HG02981 (cell line): Measurements from ENCODE around the gene FBXO9.
A peak's percentile ranks its signal among the peaks of the same experiment; 100 is the strongest.

Experiments
- ATAC-seq: cut with Tn5 transposase; IDR thresholded peaks from one replicate; pipeline ENCODE4 v1.9.1; 2021; ENCODE audit warnings: mild to moderate bottlenecking, moderate library complexity; ENCODE audit not compliant: unreplicated experiment

Gene FBXO9

DNA sequence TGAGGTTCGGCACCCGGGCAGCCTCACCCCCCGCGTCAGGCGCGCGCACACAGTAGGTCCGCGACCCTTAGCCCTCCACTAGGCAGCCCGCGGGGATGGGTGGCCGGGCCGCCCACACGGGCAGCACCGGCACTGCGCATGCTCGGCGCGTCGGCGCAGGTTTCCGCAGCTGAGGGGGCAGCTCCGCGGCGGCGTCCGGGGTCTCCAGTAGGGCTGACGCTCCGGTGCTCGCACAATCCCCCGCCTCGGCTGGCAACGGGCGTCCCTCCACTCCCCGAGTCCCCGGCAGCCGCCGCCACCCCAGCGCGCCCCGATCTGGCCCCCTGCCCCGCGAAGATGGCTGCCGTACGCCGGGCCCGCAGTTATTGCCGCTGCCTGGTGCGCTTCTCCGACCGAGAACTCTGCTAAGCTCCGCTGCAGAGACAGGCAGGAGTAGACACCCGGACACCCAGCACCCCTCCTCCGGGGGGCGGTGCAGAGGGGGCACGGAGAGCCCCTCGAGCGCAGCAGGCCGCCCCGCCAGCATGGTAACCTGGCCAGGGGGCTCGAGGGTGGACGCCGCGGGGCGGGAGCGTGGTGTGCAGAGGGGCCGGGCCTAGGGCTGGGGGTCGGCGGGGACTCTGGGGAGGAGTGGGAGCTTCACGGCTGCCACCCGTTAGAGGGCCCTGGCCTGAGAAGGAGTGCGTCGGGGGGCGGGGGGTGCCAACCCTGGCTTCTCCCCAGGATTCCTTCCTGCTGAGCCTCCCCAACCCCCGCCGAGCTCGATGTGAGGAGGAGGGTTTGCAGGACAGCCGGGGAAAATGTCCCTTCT is at the start of gene FBXO9:
FBXO9 (plus strand) TSS at position 139 of the 811 bp plus-strand sequence; CDS start at position 525, 386 bp downstream.
- ATAC-seq: peak; percentile 43

DNA sequence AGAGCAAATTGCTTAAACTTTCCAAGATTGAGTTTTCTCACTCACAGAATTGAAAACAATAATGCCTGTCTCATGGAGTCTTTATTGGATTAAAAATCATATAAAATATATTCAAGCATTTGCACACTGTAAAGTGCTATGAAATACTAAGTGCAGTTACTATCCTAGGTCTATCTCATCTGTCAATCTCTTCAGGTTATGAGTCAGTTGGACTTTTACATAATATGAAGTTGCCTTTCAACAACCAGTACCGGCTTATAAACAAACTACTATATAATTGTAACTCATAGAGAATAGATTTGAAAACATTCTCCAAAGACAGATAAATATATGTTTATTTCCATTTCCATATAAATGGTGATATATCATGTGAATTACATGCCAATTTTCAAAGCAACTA is 49.7 kb upstream of the FBXO9 start:
- ATAC-seq: no peak

DNA sequence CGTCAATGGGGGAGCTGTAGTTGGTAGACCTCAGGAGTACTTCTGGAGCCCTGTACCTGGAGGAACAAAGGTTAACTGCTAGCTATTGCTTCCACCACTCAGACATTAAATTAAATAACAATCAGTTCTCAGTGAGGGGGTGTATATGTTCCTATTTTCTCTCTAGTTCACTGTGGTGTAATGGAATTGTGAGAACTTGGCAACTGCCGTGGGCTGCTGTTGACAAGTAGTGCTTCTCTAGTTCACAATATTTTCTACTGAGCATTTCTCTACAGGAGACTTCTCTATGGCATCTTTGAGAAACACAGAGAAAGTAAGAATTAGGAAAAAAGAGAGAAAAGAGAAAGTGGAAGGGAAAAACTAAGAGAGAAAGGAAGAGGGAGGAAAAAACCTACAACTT is 46.8 kb upstream of the FBXO9 start:
- no peak for ATAC-seq

DNA sequence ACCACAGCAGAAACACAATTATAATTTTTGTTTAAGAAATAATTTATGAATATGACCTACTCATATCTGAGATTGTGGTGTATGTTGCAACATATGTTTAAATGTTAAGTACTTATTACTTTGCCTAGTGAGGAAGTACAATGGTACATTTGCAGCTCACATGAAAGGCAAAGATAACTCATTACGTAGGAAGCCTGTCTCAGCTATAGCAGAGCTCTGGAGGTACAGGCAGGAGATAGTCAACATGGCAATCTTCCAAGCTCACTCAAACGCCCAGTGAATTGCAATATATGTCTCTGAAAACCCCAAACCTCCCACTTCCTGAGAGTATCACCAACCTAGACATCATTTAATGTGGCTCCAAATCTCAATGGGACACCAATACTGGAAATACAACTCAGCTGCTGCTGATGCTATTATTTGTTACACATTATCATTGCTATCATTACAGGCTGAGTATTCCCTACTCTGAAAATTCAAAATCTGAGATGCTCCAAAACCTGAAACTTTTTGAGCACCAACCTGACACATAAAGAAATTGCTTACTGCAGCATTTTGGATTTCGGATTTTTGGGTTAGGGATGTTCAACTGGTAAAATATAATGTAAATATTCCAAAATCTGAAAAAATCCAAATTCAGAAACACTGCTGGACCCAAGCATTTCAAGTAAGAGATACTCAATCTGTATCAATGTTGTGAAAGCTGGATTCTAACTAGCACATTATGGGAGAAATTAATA is 45.0 kb upstream of the FBXO9 start:
- ATAC-seq: no peak

DNA sequence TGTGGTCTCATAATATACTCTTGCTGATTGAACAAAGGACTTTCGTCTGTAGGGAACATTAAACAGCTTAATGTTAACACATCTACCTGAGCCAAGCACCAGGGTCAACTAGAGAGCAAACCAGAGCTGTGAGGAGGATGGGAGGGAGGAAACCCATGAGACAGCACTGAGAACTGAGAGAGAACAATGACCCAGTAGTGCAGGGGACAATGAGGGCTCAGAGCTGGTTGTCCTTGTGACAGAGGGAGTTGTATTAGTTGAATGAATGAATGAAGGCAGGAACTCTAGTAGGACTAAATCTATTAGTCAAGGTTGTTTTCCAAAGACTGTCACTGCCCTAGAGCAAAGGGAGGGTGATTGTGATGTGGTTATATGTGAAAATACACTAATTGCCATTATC is 41.9 kb upstream of the FBXO9 start:
- ATAC-seq: no peak

DNA sequence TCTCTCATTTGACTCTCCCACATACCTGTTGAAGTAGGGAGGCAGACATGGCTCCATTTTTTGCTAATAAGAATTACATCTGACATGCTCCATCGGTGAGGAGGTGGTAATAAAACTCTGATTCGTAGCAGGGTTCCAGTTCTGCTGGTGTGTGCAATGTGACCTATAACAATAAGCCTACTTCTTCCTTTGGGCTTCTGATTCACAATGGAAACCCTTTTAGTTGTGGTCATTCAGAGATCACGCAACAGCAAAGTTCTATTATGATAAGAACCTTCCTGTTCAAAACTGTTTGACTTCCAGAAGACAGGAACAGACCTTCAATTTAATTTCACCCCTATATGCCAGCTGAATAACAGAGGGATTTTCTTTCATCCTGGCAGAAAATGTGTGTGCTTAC is 38.7 kb upstream of the FBXO9 start:
- no peak for ATAC-seq

DNA sequence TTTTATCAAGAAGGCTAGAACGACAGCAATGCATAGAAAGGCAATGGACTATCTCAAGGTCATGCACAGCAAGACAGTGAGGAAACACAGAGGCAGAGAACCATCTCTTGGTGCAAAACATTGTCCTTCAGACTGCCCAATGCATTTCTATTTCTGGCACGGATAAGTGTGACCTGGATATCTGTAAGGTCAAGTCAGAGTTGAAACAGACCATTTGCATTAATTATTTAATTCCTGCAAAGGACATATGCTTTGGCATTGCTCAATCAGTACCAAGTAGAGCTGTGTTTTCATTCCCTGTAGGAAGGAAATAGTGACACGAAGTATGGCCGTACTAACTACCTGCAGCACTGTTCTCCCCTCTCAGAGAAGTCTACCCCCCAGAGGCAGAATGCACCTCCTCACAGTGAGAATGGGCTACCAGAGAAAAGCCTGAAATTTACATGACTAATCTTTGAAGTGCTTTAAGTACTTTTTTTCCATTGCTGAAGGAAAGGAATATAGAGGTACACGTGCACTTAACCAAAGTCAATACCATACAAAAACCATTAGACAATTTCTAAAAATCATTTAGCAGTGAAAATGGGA is 38.0 kb upstream of the FBXO9 start:
- no peak for ATAC-seq

DNA sequence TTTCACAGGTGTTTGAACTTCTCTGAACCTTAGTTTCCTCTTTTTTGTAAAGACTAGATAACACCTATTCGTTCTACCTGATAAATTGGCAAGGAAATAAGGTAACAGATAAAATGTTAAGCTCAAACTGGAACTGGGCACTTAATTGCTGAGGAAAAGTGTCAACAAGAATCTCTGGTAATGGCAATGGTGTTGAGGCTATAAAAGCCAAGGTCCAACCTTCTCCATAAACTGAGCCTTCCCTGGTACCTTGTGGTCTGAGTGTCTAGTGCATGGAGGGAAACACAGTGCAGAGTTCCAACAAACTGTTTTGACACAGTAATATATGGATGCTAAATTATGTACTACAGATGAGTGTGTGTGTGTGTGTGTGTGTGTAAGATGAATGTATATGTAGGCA is 36.7 kb upstream of the FBXO9 start:
- ATAC-seq: no peak

DNA sequence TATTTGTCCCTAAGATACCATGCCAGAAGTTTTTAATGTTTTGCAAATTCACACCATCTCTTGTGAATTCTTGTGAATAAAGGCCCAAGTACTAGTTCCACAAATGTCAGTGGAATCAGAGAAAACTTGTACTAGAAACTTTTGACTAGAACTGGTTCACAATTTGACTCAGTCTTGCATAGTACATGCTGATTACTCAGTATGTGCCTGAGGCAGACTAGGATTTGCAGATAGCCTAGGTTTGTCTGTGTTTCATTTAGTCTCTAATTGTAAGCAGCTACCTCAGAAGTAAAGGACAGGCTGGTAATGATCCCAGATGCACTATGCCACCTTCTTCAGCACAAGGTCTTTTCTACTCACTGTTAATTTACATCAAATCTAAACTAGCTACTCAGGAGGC is 35.9 kb upstream of the FBXO9 start:
- ATAC-seq: no peak

DNA sequence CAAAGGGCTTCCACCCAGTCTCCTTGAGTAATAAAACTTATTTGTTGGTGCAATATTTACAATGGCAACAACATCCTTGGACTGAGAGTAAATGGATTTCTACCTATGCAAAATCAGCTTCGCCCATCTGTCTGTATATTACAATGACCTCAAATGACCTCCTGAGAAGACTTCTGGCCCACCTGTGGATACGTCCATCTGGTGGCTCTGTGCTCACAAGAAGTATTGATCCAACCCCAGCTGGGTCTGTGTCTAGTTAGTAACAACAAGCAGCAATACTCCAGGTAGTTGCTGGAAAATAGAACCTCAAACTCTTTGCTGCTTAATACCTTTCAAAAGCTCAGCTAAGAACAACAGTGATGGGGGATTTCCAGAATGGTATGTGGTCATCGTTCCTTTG is 35.4 kb upstream of the FBXO9 start:
- ATAC-seq: no peak

DNA sequence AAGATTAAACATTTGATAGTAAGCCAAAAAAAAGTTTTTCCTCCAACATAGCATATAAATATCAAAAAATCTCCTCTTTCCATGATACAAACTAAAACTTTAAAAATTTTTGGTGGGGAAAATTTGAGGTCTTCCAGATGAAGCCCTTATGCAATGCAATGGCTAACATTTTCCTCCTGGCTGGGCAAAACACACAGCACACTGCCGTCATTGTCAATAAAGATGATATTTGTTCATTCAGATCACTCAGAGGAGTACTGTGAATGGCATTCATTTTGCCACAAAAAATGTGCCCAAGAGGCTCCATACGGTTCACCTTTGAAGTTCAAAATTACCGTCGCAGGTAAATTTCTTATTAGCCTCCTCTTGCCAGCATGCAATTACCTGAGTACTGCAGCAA is 33.9 kb upstream of the FBXO9 start:
- no peak for ATAC-seq

DNA sequence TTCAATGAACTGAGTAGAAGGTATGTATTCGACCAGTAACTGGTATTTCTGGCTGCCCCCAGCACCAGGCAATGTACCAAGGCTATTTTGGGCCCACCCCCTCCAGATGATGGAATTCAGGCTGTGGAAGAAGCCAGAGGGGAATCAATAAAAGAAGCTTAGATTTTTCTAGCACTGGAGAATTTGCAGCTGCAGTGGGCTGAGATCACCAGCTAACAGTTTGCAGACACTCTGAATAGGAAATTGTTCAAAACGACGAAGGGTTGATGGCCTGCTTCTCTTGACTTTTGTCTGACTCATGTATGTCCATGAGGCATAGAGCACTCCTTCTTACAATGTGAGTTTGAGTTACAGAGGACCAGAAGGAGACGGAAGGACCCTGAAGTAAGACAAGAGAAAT is 32.4 kb upstream of the FBXO9 start:
- ATAC-seq: no peak

DNA sequence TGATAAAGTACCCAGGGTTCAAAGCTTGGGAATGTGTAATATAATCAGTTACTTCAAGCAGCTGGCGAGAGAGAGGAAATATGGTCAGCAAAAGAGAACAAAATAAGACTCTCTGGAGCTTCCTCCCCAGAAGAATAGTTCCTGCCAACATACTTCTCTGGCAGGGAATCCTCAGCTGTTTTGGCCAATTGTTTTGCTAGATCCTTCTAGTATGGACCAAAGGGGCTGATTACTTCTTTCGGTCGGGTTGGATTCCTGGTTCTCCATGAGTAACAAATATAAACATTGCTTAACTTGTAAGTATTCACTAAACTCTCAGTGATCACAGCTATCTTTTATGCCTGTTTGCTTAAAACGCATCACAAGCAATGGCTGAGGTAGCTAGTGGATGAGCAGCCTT is 31.4 kb upstream of the FBXO9 start:
- no peak for ATAC-seq

DNA sequence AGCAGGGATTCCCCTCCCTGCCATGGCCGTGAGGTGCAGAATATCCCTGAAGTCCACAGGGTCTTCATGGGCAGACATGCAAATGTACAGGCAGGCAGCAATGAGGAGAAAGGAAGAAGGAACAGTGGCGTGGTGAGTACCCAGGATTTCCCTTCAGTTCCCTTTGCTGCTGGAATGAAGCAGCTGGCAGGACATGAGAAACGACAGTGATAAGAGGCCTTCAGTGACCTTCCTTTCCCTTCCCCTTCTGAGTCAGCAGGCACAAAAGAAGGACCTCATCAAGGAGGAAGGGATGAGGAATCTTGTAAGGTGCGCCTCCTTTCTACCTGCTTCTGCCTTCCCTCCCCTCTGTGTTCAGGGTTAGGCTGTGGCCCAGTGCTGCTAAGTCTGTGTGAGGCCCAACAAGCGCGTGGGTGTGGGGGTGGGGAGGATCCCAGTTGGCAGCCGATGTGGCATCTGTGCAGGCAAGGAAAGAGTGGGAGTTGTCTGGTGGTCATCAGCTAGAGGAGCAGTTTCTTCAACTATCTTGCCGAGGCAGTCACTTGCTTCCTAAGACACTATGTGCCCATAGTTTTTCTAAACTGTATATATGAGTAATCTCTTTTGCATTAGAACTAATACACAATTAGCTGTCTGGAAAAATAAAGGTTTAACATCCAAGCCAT is 29.5 kb upstream of the FBXO9 start:
- no peak for ATAC-seq

DNA sequence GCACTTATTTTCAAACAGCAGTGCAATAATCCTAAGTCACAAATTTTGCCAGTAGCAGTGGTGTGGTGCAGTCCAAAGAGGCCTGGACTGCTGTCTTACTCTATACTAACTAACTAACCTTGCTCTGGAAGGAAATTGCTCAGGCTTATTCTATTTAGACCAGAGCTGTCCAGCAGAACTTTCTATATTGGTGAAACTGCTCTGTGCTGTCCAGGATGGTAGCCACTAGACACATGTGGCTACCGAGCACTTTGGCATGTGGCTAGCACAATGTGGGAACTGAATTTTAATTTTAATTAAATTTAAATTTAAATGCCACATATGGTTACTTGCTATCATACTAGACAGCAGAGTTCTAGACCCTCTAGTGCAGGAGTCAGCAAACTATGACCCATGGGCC is 27.1 kb upstream of the FBXO9 start:
- ATAC-seq: no peak

DNA sequence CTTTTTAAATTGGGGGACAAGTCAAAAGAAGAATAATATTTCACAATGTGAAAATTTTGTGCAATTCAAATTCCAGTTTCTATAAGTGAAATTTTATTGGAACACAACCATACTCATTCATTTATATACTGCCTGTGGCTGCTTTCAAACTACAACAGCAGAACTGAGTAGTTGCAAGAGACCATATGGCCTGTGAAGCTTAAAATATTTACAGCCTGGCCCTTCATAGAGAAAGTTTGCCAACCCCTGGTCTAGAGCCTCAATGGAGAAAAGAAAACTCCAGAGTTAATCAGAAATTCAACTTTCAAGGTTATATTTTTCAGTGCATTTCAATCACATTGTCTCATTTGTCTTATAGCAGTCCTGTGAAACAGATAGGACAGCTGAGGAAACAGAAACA is 26.6 kb upstream of the FBXO9 start:
- no peak for ATAC-seq

DNA sequence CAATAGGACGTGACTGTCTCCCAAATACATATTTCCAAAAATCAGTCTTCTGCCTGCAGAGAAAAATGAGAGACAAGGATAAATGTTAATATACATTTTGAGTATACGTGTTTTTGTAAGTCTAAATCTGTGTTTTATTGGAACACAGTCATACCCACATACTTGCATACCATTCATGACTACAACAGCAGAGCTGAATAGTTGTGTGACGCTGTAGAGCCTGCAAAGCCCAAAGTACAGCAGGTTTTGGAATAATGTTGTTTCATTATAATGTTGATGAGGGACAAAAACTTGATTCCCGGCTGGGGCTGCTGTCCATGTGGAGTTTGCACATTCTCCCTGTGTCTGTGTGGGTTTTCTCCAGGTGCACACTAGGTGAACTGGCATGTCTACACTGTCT is 23.8 kb upstream of the FBXO9 start:
- no peak for ATAC-seq

DNA sequence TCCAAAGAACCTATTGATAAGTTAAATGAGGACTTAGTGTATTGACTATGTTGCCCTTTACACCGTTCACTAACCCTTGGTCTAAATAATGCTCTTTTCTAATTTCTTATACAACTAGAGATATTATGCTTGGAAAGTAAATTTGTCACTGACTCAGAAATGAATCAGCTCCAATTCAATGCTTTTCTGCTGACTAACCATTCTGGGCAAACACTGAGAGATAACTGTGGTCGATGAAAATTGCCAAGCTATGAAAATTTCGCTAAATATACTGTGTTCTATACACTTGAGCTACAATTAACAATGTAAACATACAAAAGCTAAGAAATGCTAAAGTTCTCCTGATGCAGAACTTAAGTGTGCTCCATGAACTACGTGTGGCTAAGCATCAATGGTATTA is 23.1 kb upstream of the FBXO9 start:
- no peak for ATAC-seq

DNA sequence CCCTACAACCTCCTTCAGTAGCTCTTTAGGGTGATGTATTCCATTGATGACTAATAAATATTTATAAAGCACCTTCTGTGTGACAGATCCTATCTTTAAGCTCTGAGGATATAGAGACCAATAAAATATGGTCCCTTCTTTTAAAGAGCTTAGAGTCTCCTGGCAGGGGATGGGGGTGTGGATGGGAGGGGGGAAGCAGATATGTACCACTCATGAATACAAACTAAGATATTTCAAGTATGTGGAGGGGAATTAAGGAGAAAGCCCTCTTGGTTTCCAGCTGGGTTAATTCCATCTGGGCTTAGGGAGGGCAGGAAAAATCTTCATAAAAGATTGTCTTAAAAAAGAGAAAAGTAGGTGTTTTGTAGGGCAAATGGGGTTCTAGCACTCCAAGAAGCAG is 21.6 kb upstream of the FBXO9 start:
- ATAC-seq: no peak

DNA sequence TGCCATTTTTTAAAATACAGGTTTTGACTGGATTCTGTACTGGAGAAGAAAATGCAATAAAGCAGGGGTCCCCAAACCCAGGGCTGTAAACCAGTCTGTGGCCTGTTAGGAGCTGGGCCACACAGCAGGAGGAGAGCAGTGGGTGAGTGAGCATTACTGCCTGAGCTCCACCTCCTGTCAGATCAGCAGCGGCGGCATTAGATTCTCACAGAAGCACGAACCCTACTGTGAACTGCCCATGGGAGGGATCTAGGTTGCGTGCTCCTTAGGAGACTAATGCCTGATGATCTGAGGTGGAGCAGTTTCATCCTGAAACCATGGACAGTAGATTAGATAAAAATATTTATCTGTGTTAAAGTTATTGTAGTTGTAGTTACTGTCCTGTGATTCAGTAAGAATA is 21.1 kb upstream of the FBXO9 start:
- no peak for ATAC-seq

DNA sequence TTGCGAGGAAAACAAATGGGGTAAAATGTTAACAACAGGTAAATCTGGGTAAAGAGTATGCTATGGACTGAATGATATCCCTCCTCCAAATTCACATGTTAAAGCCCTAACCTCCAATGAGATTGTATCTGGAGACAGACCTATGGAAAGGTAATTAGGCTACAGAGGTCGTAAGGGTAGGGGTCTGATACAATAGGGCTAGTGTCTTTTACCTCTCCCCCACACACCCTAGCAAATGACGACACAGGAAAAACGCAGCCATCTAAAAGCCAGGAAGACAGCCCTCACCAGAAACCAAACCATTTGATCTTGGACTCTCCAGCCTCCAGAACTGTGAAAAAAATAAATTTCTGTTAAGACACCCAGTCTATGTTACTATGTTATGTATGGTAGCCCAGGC is 20.6 kb upstream of the FBXO9 start:
- ATAC-seq: no peak
